Upper lobe of left lung (tissue), 6 donors: ENCODE measurements around the gene ZNF527. TPM values are rescaled to one million over a fixed set of nuclear protein-coding genes. Genes with fewer than 3 reads are reported as not detected.
"Not testable (repeated sequence)": the region's sequence is repeated elsewhere in the genome, so short reads cannot be mapped to it uniquely, and the experiment has no call there.

Experiments
- ATAC-seq, 2 donors: fragments of 200-7000 bp; cut with Tn5 transposase; one replicate each; pipeline ENCODE4 v1.9.1; 2022; ENCODE audit warnings: mild to moderate bottlenecking in 2 of 2, moderate library complexity in 2 of 2; ENCODE audit not compliant: low FRiP score in 2 of 2
- DNase-seq, 2 donors: peaks; one replicate each; pipeline ENCODE4 v3.0.0-alpha.2; 2019 to 2020
- H3K27ac ChIP-seq, 4 donors: fragments of 200-600 bp; sonication (generic); one replicate each; pipeline ENCODE4 v1.5.1; 2016 to 2019
- H3K27me3 ChIP-seq, 4 donors: fragments of 200-600 bp; sonication (generic); one replicate each; pipeline ENCODE4 v1.5.1; 2017 to 2019
- H3K36me3 ChIP-seq, 4 donors: fragments of 200-600 bp; sonication (generic); one replicate each; pipeline ENCODE4 v1.5.1; 2016 to 2019
- H3K4me1 ChIP-seq, 4 donors: fragments of 200-600 bp; sonication (generic); one replicate each; pipeline ENCODE4 v1.5.1; 2018 to 2019
- H3K4me3 ChIP-seq, 4 donors: fragments of 200-600 bp; sonication (generic); one replicate each; pipeline ENCODE4 v1.5.1; 2017 to 2019; ENCODE audit warnings: mild to moderate bottlenecking in 2 of 4, moderate library complexity in 1 of 4
- H3K9me3 ChIP-seq, 4 donors: fragments of 200-600 bp; sonication (generic); one replicate each; pipeline ENCODE4 v1.5.1; 2018 to 2019
- EP300 ChIP-seq, 4 donors: sonication (generic); formaldehyde crosslinking; IDR thresholded peaks; one replicate each; pipeline ENCODE4 v1.5.1; 2017; ENCODE audit warnings: antibody characterized with exemption in 4 of 4, control low read depth in 2 of 4
- POLR2A ChIP-seq, 4 donors: fragments of 450-650 bp; IDR thresholded peaks; one replicate each; pipeline ENCODE4 v1.5.1; 2016 to 2017; ENCODE audit warnings: antibody characterized with exemption in 4 of 4, mild to moderate bottlenecking in 2 of 4
- POLR2AphosphoS5 ChIP-seq, 2 donors: sonication (generic); formaldehyde crosslinking; IDR thresholded peaks; one replicate each; pipeline ENCODE4 v1.5.1; 2017; ENCODE audit warnings: antibody characterized with exemption in 2 of 2
- WGBS, 2 donors: methylation state at CpG; one replicate each; pipeline ENCODE4 v1.1.5; 2017 to 2018; 5-methylcytosine and 5-hydroxymethylcytosine counted together
- total RNA-seq, 6 donors: library from RNA; depleted of rRNA in 4 of 6; stranded (reverse); fragments of >200 nt in 4 of 6; gene quantifications; one replicate each; pipeline versions ENCODE4 v1.1.0 to v1.2.1, GENCODE V29; 2016 to 2021
- TF ChIP-seq, protein P1 (sequence below), 6 experiments: fragments of 450-650 bp in 4 of 6; fragments of 200-600 bp in 2 of 6; sonication (generic) in 2 of 6; IDR thresholded peaks; one replicate each; pipeline ENCODE4 v1.5.1; 2016 to 2019; ENCODE audit warnings: antibody characterized with exemption in 6 of 6
- donor health status: DM: no; HTN: no; CAD: no; lungs with moderate emphysema.
- donor health status: DM: no; HTN: yes; CAD: no; lungs with severe emphysema.

ZNF527 gene
- total RNA-seq, 6 donors from 2014 or later, result 2.1 to 8.9 (median 3.5) TPM

DNA sequence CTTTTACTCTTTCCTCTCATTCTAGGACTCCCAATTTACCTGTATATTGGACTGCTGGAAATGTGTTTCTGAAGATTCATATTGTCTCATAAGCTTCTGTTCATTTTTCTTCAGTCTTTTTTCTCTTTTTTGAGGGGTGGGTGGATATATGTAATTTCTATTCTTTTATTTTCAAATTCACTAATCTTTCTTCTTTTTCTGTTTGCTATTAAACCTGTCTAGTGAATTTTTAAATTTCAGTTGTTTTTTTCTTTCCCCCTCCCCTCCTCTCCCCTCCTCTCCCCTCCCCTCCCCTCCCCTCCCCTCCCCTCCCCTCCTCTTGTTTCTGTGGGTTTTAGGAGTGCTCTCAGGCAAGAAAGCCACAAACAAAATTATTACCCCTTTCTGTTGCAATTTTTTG, 16.9 kb upstream of the ZNF527 start:
- Histone ChIP-seq H3K27ac (no peak overlapping the region), H3K27me3 (no peaks in the 10 kb centered on the region), H3K4me1 (no peaks in the 10 kb centered on the region), H3K4me3 (no peak overlapping the region), H3K9me3 (peaks cover 0 to 26% (median 15%) of the 10 kb centered on the region in 4 donors), H3K36me3 (peaks cover 6 to 86% (median 33%) of the 10 kb centered on the region in 4 donors)
- no peak for ATAC-seq
- DNase-seq, result no peak
- no peak for TF ChIP-seq POLR2AphosphoS5 (IDR thresholded peaks at IDR 0.05)
- TF ChIP-seq, protein P1, sequence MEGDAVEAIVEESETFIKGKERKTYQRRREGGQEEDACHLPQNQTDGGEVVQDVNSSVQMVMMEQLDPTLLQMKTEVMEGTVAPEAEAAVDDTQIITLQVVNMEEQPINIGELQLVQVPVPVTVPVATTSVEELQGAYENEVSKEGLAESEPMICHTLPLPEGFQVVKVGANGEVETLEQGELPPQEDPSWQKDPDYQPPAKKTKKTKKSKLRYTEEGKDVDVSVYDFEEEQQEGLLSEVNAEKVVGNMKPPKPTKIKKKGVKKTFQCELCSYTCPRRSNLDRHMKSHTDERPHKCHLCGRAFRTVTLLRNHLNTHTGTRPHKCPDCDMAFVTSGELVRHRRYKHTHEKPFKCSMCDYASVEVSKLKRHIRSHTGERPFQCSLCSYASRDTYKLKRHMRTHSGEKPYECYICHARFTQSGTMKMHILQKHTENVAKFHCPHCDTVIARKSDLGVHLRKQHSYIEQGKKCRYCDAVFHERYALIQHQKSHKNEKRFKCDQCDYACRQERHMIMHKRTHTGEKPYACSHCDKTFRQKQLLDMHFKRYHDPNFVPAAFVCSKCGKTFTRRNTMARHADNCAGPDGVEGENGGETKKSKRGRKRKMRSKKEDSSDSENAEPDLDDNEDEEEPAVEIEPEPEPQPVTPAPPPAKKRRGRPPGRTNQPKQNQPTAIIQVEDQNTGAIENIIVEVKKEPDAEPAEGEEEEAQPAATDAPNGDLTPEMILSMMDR (IDR thresholded peaks at IDR 0.05), result no peak
- TF ChIP-seq EP300 (IDR thresholded peaks at IDR 0.05), result no peak
- TF ChIP-seq POLR2A (IDR thresholded peaks at IDR 0.05), result no peak

DNA sequence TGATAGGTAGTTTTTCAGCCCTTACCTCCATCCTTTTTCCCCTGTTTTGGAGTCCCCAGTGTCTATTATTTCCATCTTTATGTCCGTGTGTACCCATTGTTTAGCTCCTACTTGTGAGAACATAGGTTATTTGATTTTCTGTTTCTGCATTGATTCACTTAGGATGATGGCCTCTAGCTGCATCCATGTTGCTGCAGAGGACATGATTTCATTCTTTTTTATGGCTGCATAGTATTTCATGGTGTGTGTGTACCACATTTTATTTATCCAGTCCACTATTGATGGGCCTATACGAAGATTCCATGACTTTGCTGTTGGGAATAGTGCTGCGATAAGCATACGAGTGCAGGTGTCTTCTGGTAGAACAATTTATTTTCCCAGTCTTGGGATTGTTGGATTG, 15.0 kb upstream of the ZNF527 start:
- no peaks in the 10 kb centered on the region for H3K27me3 ChIP-seq
- TF ChIP-seq POLR2A (IDR thresholded peaks at IDR 0.05) (no peak), POLR2AphosphoS5 (IDR thresholded peaks at IDR 0.05) (no peak)
- no peak for DNase-seq
- H3K4me3 ChIP-seq, result no peak overlapping the region
- no peak overlapping the region for H3K27ac ChIP-seq
- WGBS, 2 donors, result 96 to 100% methylated on average over 4 of the region's 4 CpGs
- no peaks in the 10 kb centered on the region for H3K4me1 ChIP-seq
- ATAC-seq, result no peak
- peaks cover 0 to 24% (median 16%) of the 10 kb centered on the region in 4 donors for H3K9me3 ChIP-seq
- peaks cover 10 to 85% (median 34%) of the 10 kb centered on the region in 4 donors for H3K36me3 ChIP-seq

DNA sequence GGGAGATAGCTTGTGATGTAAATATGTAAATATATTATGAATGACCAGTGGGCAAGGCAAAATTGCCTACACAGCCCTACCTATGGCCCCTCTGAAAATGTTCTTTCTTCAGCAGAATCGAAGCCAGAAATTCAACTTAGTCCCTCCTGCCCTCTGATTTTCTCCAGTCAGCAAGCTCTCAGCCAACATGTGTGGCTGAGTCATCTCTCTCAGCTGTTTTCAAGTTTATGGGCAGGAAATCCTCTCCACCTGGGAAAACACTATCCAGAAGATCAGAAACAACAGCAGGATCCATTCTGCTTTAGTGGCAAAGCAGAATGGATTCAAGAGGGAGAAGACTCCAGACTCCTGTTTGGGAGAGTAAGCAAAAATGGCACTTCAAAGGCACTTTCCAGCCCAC, 8.9 kb upstream of the ZNF527 start:
- WGBS, 2 donors, result 81% methylated on average over 1 of the region's 1 CpG
- Histone ChIP-seq H3K27ac (no peak overlapping the region), H3K4me1 (no peaks in the 10 kb centered on the region), H3K36me3 (peaks cover 11 to 71% (median 51%) of the 10 kb centered on the region in 4 donors), H3K27me3 (no peaks in the 10 kb centered on the region), H3K9me3 (peaks cover 5 to 53% (median 42%) of the 10 kb centered on the region in 4 donors), H3K4me3 (no peak overlapping the region)
- DNase-seq (no peak), ATAC-seq (no peak)
- TF ChIP-seq POLR2A (IDR thresholded peaks at IDR 0.05), result no peak
- TF ChIP-seq EP300 (IDR thresholded peaks at IDR 0.05), result no peak
- TF ChIP-seq, protein P1 (IDR thresholded peaks at IDR 0.05), result no peak
- no peak for TF ChIP-seq POLR2AphosphoS5 (IDR thresholded peaks at IDR 0.05)

DNA sequence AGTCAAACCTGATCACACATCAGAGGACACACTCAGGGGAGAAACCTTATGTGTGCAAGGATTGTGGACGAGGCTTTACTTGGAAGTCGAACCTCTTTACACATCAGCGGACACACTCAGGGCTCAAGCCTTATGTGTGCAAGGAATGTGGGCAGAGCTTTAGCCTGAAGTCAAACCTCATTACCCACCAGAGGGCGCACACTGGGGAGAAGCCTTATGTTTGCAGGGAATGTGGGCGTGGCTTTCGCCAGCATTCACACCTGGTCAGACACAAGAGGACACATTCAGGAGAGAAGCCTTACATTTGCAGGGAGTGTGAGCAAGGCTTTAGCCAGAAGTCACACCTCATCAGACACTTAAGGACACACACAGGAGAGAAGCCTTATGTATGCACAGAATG, 8.2 kb upstream of the ZNF527 start:
- peaks cover 5 to 51% (median 41%) of the 10 kb centered on the region in 4 donors for H3K9me3 ChIP-seq
- no peak overlapping the region for H3K27ac ChIP-seq
- H3K27me3 ChIP-seq, result no peaks in the 10 kb centered on the region
- ATAC-seq (no peak), DNase-seq (no peak)
- no peaks in the 10 kb centered on the region for H3K4me1 ChIP-seq
- TF ChIP-seq EP300 (IDR thresholded peaks at IDR 0.05) (no peak), POLR2A (IDR thresholded peaks at IDR 0.05) (no peak), POLR2AphosphoS5 (IDR thresholded peaks at IDR 0.05) (no peak)
- TF ChIP-seq, protein P1 (IDR thresholded peaks at IDR 0.05), result no peak
- 93 to 98% methylated on average over 6 of the region's 6 CpGs for WGBS, 2 donors
- no peak overlapping the region for H3K4me3 ChIP-seq
- peaks cover 11 to 64% (median 51%) of the 10 kb centered on the region in 4 donors for H3K36me3 ChIP-seq

DNA sequence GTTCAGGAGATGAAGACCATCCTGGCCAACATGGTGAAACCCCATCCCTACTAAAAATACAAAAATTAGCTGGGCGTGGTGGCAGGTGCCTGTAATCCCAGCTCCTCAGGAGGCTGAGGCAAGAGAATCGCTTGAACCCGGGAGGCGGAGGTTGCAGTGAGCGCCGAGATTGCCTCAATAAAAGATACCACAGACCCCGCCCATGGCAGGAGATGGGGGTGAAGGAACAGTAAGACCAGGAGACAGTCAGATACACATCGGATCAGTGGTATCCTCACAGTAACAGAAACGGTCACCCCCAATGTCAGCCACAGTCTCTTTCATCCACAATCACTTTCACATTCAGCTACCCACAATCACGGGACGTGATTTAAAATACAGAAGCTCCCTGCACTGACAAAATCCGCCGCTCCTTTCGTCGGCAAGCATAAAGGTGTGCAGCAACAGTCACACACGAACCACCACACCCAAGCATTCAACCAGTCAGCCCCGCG, 466 bp upstream of the ZNF527 start:
- peak overlapping the region; percentile 71 to 91 (median 86) for H3K27ac ChIP-seq
- peak in 1 of 2 donors; percentile 22 for ATAC-seq
- WGBS, 2 donors, result 7 to 14% methylated on average over 15 to 18 of the region's 18 CpGs

DNA sequence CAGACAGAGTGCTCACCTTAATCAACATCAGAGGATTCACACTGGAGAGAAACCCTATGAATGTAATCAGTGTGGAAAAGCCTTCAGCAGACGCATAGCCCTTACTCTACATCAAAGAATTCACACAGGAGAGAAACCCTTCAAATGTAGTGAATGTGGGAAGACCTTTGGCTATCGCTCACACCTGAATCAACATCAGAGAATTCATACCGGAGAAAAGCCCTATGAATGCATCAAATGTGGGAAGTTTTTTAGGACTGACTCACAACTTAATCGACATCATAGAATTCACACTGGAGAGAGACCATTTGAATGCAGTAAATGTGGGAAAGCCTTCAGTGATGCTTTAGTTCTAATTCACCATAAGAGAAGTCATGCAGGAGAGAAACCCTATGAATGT, 18.3 kb downstream of the ZNF527 start:
- TF ChIP-seq POLR2AphosphoS5 (IDR thresholded peaks at IDR 0.05) (no peak), POLR2A (IDR thresholded peaks at IDR 0.05) (no peak), EP300 (IDR thresholded peaks at IDR 0.05) (no peak)
- TF ChIP-seq, protein P1 (IDR thresholded peaks at IDR 0.05), result no peak
- Histone ChIP-seq H3K9me3 (peaks cover 82 to 97% (median 94%) of the 10 kb centered on the region in 4 donors), H3K4me1 (no peaks in the 10 kb centered on the region), H3K27me3 (no peaks in the 10 kb centered on the region), H3K27ac (no peak overlapping the region), H3K36me3 (peaks cover 13 to 53% (median 40%) of the 10 kb centered on the region in 4 donors), H3K4me3 (no peak overlapping the region)
- no peak for ATAC-seq
- 93 to 98% methylated on average over 4 of the region's 4 CpGs for WGBS, 2 donors
- no peak for DNase-seq

More for the DNA sequence above, 466 bp upstream of the ZNF527 start:
- DNase-seq, H3K27me3 ChIP-seq: not testable (repeated sequence)
- Histone ChIP-seq H3K4me3 (peak overlapping the region; percentile 7 to 72 (median 65)), H3K36me3 (peaks cover 0 to 16% (median 9%) of the 10 kb centered on the region in 4 donors), H3K9me3 (peaks cover 0 to 24% (median 14%) of the 10 kb centered on the region in 4 donors), H3K4me1 (peaks cover 5 to 16% (median 10%) of the 10 kb centered on the region in 4 donors)

DNA sequence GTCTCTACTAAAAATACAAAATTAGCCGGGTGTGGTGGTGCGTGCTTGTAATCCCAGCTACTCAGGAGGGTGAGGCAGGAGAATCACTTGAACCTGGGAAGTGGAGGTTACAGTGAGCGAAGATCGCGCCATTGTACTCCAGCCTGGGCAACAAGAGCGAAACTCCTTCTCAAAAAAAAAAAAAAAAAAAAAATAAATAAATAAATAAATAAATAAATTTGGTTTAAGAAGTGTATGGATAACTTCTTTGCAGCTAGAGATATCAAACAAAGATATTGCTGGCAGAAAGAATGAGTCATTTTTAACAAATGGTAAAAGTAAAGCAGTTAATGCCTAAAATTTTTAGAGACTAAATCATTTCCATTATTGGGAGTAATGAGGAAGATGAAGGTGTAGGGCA, 20.5 kb downstream of the ZNF527 start:
- 93 to 95% methylated on average over 6 of the region's 6 CpGs for WGBS, 2 donors
- not testable (repeated sequence) for H3K4me1 ChIP-seq, H3K27ac ChIP-seq, ATAC-seq, DNase-seq, H3K4me3 ChIP-seq, H3K27me3 ChIP-seq
- Histone ChIP-seq H3K9me3 (peaks cover 88 to 96% (median 95%) of the 10 kb centered on the region in 4 donors), H3K36me3 (peaks cover 9 to 33% (median 25%) of the 10 kb centered on the region in 4 donors)
